Frontal cortex (tissue), 4 donors: Measurements from ENCODE around the gene LMO7. TPM values are rescaled to one million over a fixed set of nuclear protein-coding genes. Genes with fewer than 3 reads are reported as not detected.

Source experiments
- DNase-seq, 2 donors: peaks; one replicate each; pipeline ENCODE4 v3.0.0; 2012; ENCODE audit warnings: low spot score in 2 of 2
- FAIRE-seq: peaks from 2 replicates; lab custom pipeline; 2012; peaks lifted over from hg19 to GRCh38; lab: Jason Lieb, UNC
- total RNA-seq: library from RNA; depleted of rRNA; stranded (reverse); fragments of >200 nt; gene quantifications from one replicate; pipeline ENCODE4 v1.2.3, GENCODE V29; 2014
- donor health status: control.
- donor health status: control.
- donor health status: control.

Gene LMO7
- total RNA-seq, 1 donor from 2014 or later, result 118 TPM

DNA sequence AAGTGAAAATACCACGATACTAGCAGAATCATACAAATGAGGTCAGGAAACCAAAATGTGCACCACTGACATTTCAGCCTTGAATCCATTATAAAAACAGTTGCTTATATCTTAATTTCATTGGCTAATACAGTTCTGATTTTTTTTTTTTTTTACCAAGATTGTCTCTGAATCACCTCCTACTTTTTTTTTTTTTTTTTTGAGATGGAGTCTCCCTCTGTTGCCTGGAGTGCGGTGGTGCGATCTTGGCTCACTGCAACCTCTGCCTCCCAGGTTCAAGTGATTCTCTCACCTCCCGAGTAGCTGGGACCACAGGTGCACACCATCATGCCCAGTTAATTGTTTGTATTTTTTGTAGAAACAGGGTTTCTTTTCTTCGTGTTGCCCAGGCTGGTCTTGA is 270.2 kb downstream of the LMO7 start:
- no peak for FAIRE-seq
- DNase-seq, result no peak

DNA sequence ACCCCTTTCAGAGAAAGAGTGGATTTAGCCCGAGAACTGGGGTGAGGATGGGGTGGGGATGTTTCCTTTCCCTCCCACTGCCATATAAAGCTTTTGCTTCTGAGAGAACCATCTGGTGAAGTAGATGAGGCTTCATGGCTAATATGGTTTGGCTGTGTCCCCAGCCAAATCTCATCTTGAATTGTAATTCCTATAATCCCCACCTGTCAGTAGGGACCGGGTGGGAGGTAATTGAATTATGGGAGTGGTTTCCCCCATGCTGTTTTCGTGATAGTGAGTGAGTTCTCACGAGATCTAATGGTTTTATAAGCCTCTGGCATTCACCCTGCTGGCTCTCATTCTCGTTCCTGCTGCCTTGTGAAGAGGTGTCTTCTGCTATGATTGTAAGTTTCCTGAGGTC is 270.9 kb downstream of the LMO7 start:
- FAIRE-seq (no peak), DNase-seq (no peak)

DNA sequence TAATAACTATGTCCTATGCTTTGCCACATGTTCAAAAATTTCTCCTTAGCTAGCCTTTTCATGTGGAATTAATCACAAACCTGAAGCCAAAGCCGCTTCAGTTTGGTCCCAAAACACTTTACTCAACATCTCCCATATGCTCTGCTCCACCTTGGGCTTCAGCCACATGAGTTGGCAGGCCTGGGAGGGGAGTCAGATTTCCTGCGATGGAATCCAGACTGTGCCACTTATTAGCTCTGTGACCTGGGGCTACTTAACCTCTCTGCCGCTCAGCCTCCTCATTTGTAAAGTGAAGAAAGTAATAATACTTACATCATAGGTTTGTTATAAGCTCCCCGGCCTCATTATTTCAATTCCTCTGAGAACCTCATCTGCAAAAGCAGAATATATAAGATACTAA is 272.0 kb downstream of the LMO7 start:
- no peak for DNase-seq
- no peak for FAIRE-seq

Other genes starting within 250 kb of the LMO7 start
- 9.8 TPM for gene TBC1D4, start 154.2 kb upstream of the LMO7 start, total RNA-seq
- 93.8 TPM for gene COMMD6, start 98.5 kb upstream of the LMO7 start, total RNA-seq
- gene UCHL3, start 86.5 kb upstream of the LMO7 start, total RNA-seq, result 45.2 TPM